H7 (cell line): Measurements from ENCODE around the gene RALGAPB. TPM values are rescaled to one million over a fixed set of nuclear protein-coding genes. Genes with fewer than 3 reads are reported as not detected.
"Not testable (repeated sequence)": the region's sequence is repeated elsewhere in the genome, so short reads cannot be mapped to it uniquely, and the experiment has no call there.

ENCODE experiments used
- DNase-seq: peaks from one replicate; pipeline ENCODE4 v3.0.0; 2012
- H3K27me3 ChIP-seq: 2 replicates; pipeline ENCODE4 v1.6.0; 2011; ENCODE audit warnings: mild to moderate bottlenecking, low read length; ENCODE audit not compliant: control insufficient read depth, insufficient read depth
- H3K36me3 ChIP-seq: replicated peaks from 2 replicates; pipeline ENCODE4 v1.5.1; 2011; ENCODE audit warnings: low read length; ENCODE audit not compliant: control insufficient read depth, insufficient read depth
- H3K4me3 ChIP-seq: 2 replicates; pipeline ENCODE4 v1.5.1; 2011; ENCODE audit warnings: low read depth, mild to moderate bottlenecking, control low read depth, low read length, moderate library complexity; ENCODE audit not compliant: insufficient read depth
- total RNA-seq: library from RNA; depleted of rRNA; stranded (reverse); fragments of >200 nt; shearing (Covaris generic); gene quantifications from 2 replicates; pipeline ENCODE4 v1.2.3, GENCODE V29; 2014

Gene RALGAPB
- total RNA-seq, 1 experiment from 2014 or later: 17.5 TPM

GRCh38 chr20:38585404-38586180, 112.9 kb downstream of the RALGAPB start:
- DNase-seq: no peak

GRCh38 chr20:38586181-38586525, 113.5 kb downstream of the RALGAPB start:
- H3K27me3 ChIP-seq: no peaks in the 10 kb centered on the region
- H3K4me3 ChIP-seq: no peak overlapping the region
- no peak for DNase-seq
- H3K36me3 ChIP-seq: no peaks in the 10 kb centered on the region

More at GRCh38 chr20:38585404-38586180, 112.9 kb downstream of the RALGAPB start:
- H3K36me3 ChIP-seq: no peaks in the 10 kb centered on the region
- H3K4me3 ChIP-seq: no peak overlapping the region
- no peaks in the 10 kb centered on the region for H3K27me3 ChIP-seq

GRCh38 chr20:38588303-38588702, 115.7 kb downstream of the RALGAPB start:
- no peak overlapping the region for H3K4me3 ChIP-seq
- no peaks in the 10 kb centered on the region for H3K27me3 ChIP-seq
- no peak for DNase-seq
- H3K36me3 ChIP-seq: no peaks in the 10 kb centered on the region

GRCh38 chr20:38589351-38589750, 116.7 kb downstream of the RALGAPB start:
- Histone ChIP-seq H3K36me3 (no peaks in the 10 kb centered on the region), H3K27me3 (no peaks in the 10 kb centered on the region), H3K4me3 (no peak overlapping the region)
- DNase-seq: no peak

- Histone ChIP-seq H3K4me3 (no peak overlapping the region), H3K27me3 (no peaks in the 10 kb centered on the region), H3K36me3 (no peaks in the 10 kb centered on the region)
- DNase-seq: no peak
Measured at GRCh38 chr20:38589967-38590675, 117.5 kb downstream of the RALGAPB start.

GRCh38 chr20:38590676-38591473, 118.2 kb downstream of the RALGAPB start:
- Histone ChIP-seq H3K4me3 (no peak overlapping the region), H3K36me3 (no peaks in the 10 kb centered on the region), H3K27me3 (no peaks in the 10 kb centered on the region)
- peak; percentile 32 for DNase-seq

- Histone ChIP-seq H3K27me3 (no peaks in the 10 kb centered on the region), H3K36me3 (no peaks in the 10 kb centered on the region), H3K4me3 (no peak overlapping the region)
- peak; percentile 10 for DNase-seq
Measured at GRCh38 chr20:38591474-38592410, 119.1 kb downstream of the RALGAPB start.

GRCh38 chr20:38592411-38592790, 119.8 kb downstream of the RALGAPB start:
- H3K36me3 ChIP-seq, H3K27me3 ChIP-seq, H3K4me3 ChIP-seq, DNase-seq: not testable (repeated sequence)

- DNase-seq, H3K27me3 ChIP-seq: not testable (repeated sequence)
Measured at GRCh38 chr20:38594281-38594680, 121.6 kb downstream of the RALGAPB start.

GRCh38 chr20:38595886-38596285, 123.2 kb downstream of the RALGAPB start:
- DNase-seq: not testable (repeated sequence)

More at GRCh38 chr20:38594281-38594680, 121.6 kb downstream of the RALGAPB start:
- not testable (repeated sequence) for H3K4me3 ChIP-seq, H3K36me3 ChIP-seq

GRCh38 chr20:38599410-38599882, 126.8 kb downstream of the RALGAPB start:
- no peaks in the 10 kb centered on the region for H3K27me3 ChIP-seq
- no peak overlapping the region for H3K4me3 ChIP-seq
- no peaks in the 10 kb centered on the region for H3K36me3 ChIP-seq
- DNase-seq: peak; percentile 43

More at GRCh38 chr20:38595886-38596285, 123.2 kb downstream of the RALGAPB start:
- not testable (repeated sequence) for H3K36me3 ChIP-seq, H3K27me3 ChIP-seq, H3K4me3 ChIP-seq

GRCh38 chr20:38600057-38600456, 127.4 kb downstream of the RALGAPB start:
- no peak for DNase-seq
- H3K27me3 ChIP-seq: no peaks in the 10 kb centered on the region

GRCh38 chr20:38601216-38602184, 128.9 kb downstream of the RALGAPB start, which contains the start of gene ARHGAP40:
Gene ARHGAP40 (plus strand): TSS chr20:38601809.
- peak within 1 kb of the TSS; percentile 65 for H3K4me3 ChIP-seq
- H3K36me3 ChIP-seq: no peaks in the 10 kb centered on the region
- peak; percentile 91 for DNase-seq
- H3K27me3 ChIP-seq: no peaks in the 10 kb centered on the region

More at GRCh38 chr20:38600057-38600456, 127.4 kb downstream of the RALGAPB start:
- H3K4me3 ChIP-seq: no peak overlapping the region
- no peaks in the 10 kb centered on the region for H3K36me3 ChIP-seq
